ENCODE data around the gene GASK1A.

GRCh38 chr3:43097400-43098080, 118.4 kb downstream of the GASK1A start:
- TF ChIP-seq CTCF (conservative IDR thresholded peaks at IDR 0.05; ENCODE audit: low read depth, low read length) (no peak), EZH2 (IDR thresholded peaks at IDR 0.05; ENCODE audit: borderline replicate concordance, low read depth, low read length, poor library complexity, severe bottlenecking) (no peak)

All from A673 (cell line).